ENCODE results near the gene TFAP2E. TPM values are rescaled to one million over a fixed set of nuclear protein-coding genes. Genes with fewer than 3 reads are reported as not detected.

TFAP2E gene
- 1 to 10 TPM in 1 of 2 donors, not detected in 1; 4.7 TPM for total RNA-seq

GRCh38 chr1:35573198-35574124, at the start of gene TFAP2E:
TFAP2E (plus strand) TSS chr1:35573314; CDS start chr1:35573578, 264 bp downstream.
- Histone ChIP-seq H3K4me3 (peak within 1 kb of the TSS; percentile 71), H3K4me1 (ENCODE audit: control insufficient read depth in 1 of 2, low read depth in 2 of 2) (peaks cover 3 to 33% of the 10 kb centered on the region in 2 donors), H3K27me3 (replicated peaks; ENCODE audit: insufficient read depth) (peaks cover 5% of the 10 kb centered on the region), H3K27ac (no peak within 1 kb of the TSS), H3K36me3 (no peaks in the 10 kb centered on the region), H3K9me3 (no peaks in the 10 kb centered on the region)
- ATAC-seq (ENCODE audit: insufficient number of reproducible peaks, low FRiP score, low read depth), result no peak
- DNase-seq (ENCODE audit: low spot score), result no peak
- no peak for TF ChIP-seq CTCF (IDR thresholded peaks at IDR 0.05)

GRCh38 chr1:35524106-35524505, 49.0 kb upstream of the TFAP2E start:
- Histone ChIP-seq H3K27me3 (replicated peaks; ENCODE audit: insufficient read depth) (no peaks in the 10 kb centered on the region), H3K36me3 (no peaks in the 10 kb centered on the region), H3K4me1 (ENCODE audit: control insufficient read depth in 1 of 2, low read depth in 2 of 2) (no peaks in the 10 kb centered on the region), H3K4me3 (no peak overlapping the region), H3K9me3 (no peaks in the 10 kb centered on the region), H3K27ac (no peak overlapping the region)
- TF ChIP-seq CTCF (IDR thresholded peaks at IDR 0.05), result no peak
- ATAC-seq (ENCODE audit: insufficient number of reproducible peaks, low FRiP score, low read depth), result no peak
- no peak for DNase-seq (ENCODE audit: low spot score)

DNA sequence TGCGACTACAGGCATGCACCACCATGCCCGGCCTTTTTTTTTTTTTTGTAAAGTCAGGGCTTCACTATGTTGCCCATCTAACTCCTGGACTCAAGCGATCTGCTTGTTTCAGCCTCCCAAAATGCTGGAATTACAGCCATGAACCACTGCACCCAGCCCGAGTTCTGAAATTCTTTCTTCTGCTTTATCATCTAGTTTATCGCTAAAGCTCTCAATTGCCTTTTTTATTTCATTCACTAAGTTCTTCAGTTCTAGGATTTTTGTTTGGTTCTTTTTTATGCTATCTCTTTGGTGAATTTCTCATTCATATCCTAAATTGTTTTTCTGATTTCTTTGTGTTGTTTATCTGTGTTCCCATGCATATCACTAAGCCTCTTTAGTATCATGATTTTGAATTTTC, 42.9 kb upstream of the TFAP2E start:
- Histone ChIP-seq H3K4me3 (no peak overlapping the region), H3K4me1 (ENCODE audit: control insufficient read depth in 1 of 2, low read depth in 2 of 2) (peaks cover 12 to 31% of the 10 kb centered on the region in 2 donors), H3K27ac (no peak overlapping the region), H3K9me3 (no peaks in the 10 kb centered on the region), H3K27me3 (replicated peaks; ENCODE audit: insufficient read depth) (no peaks in the 10 kb centered on the region), H3K36me3 (no peaks in the 10 kb centered on the region)
- ATAC-seq (ENCODE audit: insufficient number of reproducible peaks, low FRiP score, low read depth), result no peak
- DNase-seq (ENCODE audit: low spot score), result no peak
- TF ChIP-seq CTCF (IDR thresholded peaks at IDR 0.05), result no peak

DNA sequence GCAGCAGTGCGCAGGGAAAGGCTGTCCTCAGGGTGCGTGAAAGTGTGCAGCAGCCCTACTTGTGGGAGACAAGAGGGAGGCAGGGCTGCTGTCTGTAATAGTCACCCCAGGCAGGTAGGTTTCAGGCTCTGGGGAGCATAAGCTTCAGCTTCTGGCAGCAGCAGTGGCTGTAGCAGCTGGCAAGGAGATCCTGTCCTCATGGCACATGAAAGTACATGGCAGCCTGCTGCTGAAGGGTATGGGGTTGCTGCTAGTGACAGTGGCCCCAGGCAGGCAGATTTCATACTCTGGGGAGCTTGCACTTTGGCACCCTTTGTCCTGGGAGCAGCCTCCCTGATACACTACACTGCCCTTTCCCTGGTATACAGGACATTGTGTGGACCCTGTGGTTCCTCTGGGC, 42.2 kb upstream of the TFAP2E start:
- no peak for TF ChIP-seq CTCF (IDR thresholded peaks at IDR 0.05)
- Histone ChIP-seq H3K36me3 (no peaks in the 10 kb centered on the region), H3K27me3 (replicated peaks; ENCODE audit: insufficient read depth) (no peaks in the 10 kb centered on the region), H3K4me1 (ENCODE audit: control insufficient read depth in 1 of 2, low read depth in 2 of 2) (peaks cover 12 to 31% of the 10 kb centered on the region in 2 donors), H3K9me3 (no peaks in the 10 kb centered on the region), H3K4me3 (no peak overlapping the region), H3K27ac (no peak overlapping the region)
- DNase-seq (ENCODE audit: low spot score) (no peak), ATAC-seq (ENCODE audit: insufficient number of reproducible peaks, low FRiP score, low read depth) (no peak)

DNA sequence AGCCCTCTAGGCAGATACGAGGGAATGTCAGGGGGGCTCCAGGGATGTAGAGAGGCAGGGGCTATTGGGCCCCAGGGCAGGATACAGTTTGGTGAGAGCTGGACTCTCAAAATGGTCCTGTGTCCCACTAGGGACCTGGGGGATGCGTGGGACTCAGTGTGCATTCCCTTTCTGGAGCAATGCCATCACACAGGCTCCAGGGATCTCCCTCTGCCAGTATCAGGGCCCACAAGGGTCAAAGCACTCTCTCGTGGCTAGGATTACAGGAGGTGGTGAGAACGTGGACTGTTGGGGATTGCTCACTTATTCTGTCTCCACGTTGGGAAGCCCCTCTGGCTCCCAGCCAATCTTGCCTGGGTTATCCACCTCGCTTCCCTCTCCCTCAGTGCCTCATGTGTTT, 41.7 kb upstream of the TFAP2E start:
- DNase-seq (ENCODE audit: low spot score) (no peak), ATAC-seq (ENCODE audit: insufficient number of reproducible peaks, low FRiP score, low read depth) (no peak)
- H3K4me3 ChIP-seq, result no peak overlapping the region
- peaks cover 12 to 31% of the 10 kb centered on the region in 2 donors for H3K4me1 ChIP-seq (ENCODE audit: control insufficient read depth in 1 of 2, low read depth in 2 of 2)
- H3K36me3 ChIP-seq, result no peaks in the 10 kb centered on the region
- H3K27ac ChIP-seq, result peak overlapping the region in 1 of 2 donors; percentile 42
- TF ChIP-seq CTCF (IDR thresholded peaks at IDR 0.05), result no peak
- no peaks in the 10 kb centered on the region for H3K27me3 ChIP-seq (replicated peaks; ENCODE audit: insufficient read depth)
- H3K9me3 ChIP-seq, result no peaks in the 10 kb centered on the region
